Breast epithelium (tissue), 4 donors: ENCODE measurements around the gene WAS. TPM values are rescaled to one million over a fixed set of nuclear protein-coding genes. Genes with fewer than 3 reads are reported as not detected.

Experiments
- DNase-seq, 2 donors: peaks; one replicate each; pipeline ENCODE4 v3.0.0-alpha.2; 2019; ENCODE audit warnings: low spot score in 2 of 2
- H3K27ac ChIP-seq, 2 donors: fragments of 200-600 bp; sonication (generic) in 1 of 2; one replicate each; pipeline ENCODE4 v1.5.1; 2016 to 2019; ENCODE audit warnings: mild to moderate bottlenecking in 1 of 2
- H3K27me3 ChIP-seq, 2 donors: fragments of 200-600 bp; sonication (generic) in 1 of 2; one replicate each; pipeline versions ENCODE4 v1.5.1 to v1.6.0; 2017 to 2019; ENCODE audit warnings: control low read depth in 1 of 2, mild to moderate bottlenecking in 1 of 2
- H3K36me3 ChIP-seq: fragments of 200-600 bp; one replicate; pipeline ENCODE4 v1.5.1; 2019
- H3K4me1 ChIP-seq, 2 donors: fragments of 200-600 bp; sonication (generic); one replicate each; pipeline ENCODE4 v1.5.1; 2016 to 2019; ENCODE audit warnings: control low read depth in 1 of 2
- H3K4me3 ChIP-seq, 3 donors: fragments of 200-600 bp; sonication (generic); 1 replicate in 2 of 3; 2 replicates in 1 of 3; pipeline ENCODE4 v1.5.1; 2016 to 2019; ENCODE audit warnings: mild to moderate bottlenecking in 3 of 3, moderate library complexity in 2 of 3
- H3K9me3 ChIP-seq, 2 donors: fragments of 200-600 bp; sonication (generic) in 1 of 2; one replicate each; pipeline ENCODE4 v1.5.1; 2016 to 2019; ENCODE audit warnings: control low read depth in 1 of 2
- POLR2A ChIP-seq: fragments of 450-650 bp; IDR thresholded peaks from one replicate; pipeline ENCODE4 v1.6.1; 2016; ENCODE audit warnings: antibody characterized with exemption, mild to moderate bottlenecking, moderate library complexity
- POLR2AphosphoS5 ChIP-seq, 3 donors: sonication (generic); formaldehyde crosslinking; IDR thresholded peaks; one replicate each; pipeline ENCODE4 v1.6.1; 2017; ENCODE audit warnings: antibody characterized with exemption in 3 of 3
- intact Hi-C: fragments of 100-400 bp; cut with DNase I; formaldehyde crosslinking; loops from one replicate; pipeline ENCODE4 v1.15.1; 2023; ENCODE audit warnings: low total_unique reads
- total RNA-seq, 3 donors: library from RNA; depleted of rRNA; stranded (reverse); fragments of >200 nt; gene quantifications; one replicate each; pipeline ENCODE4 v1.1.0, GENCODE V29; 2016
- TF ChIP-seq, protein P1 (sequence below), 3 donors: fragments of 450-650 bp; IDR thresholded peaks; one replicate each; pipeline ENCODE4 v1.5.1; 2016 to 2017; ENCODE audit warnings: antibody characterized with exemption in 3 of 3, mild to moderate bottlenecking in 3 of 3, moderate library complexity in 3 of 3

WAS gene
- total RNA-seq, 3 donors from 2014 or later = 2.3 to 12.5 (median 6.0) TPM

DNA sequence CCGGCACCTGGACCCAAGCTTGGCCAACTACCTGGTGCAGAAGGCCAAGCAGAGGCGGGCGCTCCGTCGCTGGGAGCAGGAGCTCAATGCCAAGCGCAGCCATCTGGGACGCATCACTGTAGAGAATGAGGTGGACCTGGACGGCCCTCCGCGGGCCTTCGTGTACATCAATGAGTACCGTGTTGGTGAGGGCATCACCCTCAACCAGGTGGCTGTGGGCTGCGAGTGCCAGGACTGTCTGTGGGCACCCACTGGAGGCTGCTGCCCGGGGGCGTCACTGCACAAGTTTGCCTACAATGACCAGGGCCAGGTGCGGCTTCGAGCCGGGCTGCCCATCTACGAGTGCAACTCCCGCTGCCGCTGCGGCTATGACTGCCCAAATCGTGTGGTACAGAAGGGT is 16.6 kb downstream of the WAS start:
- TF ChIP-seq POLR2AphosphoS5 (IDR thresholded peaks at IDR 0.05) (no peak), POLR2A (no peak)
- TF ChIP-seq, protein P1, sequence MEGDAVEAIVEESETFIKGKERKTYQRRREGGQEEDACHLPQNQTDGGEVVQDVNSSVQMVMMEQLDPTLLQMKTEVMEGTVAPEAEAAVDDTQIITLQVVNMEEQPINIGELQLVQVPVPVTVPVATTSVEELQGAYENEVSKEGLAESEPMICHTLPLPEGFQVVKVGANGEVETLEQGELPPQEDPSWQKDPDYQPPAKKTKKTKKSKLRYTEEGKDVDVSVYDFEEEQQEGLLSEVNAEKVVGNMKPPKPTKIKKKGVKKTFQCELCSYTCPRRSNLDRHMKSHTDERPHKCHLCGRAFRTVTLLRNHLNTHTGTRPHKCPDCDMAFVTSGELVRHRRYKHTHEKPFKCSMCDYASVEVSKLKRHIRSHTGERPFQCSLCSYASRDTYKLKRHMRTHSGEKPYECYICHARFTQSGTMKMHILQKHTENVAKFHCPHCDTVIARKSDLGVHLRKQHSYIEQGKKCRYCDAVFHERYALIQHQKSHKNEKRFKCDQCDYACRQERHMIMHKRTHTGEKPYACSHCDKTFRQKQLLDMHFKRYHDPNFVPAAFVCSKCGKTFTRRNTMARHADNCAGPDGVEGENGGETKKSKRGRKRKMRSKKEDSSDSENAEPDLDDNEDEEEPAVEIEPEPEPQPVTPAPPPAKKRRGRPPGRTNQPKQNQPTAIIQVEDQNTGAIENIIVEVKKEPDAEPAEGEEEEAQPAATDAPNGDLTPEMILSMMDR (IDR thresholded peaks at IDR 0.05) = no peak
- intact Hi-C loops = no loop called here
- no peaks in the 10 kb centered on the region for H3K9me3 ChIP-seq
- DNase-seq = no peak
- H3K27me3 ChIP-seq = peaks cover 0 to 26% of the 10 kb centered on the region in 2 donors
- no peak overlapping the region for H3K4me3 ChIP-seq
- H3K27ac ChIP-seq = no peak overlapping the region
- no peaks in the 10 kb centered on the region for H3K4me1 ChIP-seq
- H3K36me3 ChIP-seq = no peaks in the 10 kb centered on the region

DNA sequence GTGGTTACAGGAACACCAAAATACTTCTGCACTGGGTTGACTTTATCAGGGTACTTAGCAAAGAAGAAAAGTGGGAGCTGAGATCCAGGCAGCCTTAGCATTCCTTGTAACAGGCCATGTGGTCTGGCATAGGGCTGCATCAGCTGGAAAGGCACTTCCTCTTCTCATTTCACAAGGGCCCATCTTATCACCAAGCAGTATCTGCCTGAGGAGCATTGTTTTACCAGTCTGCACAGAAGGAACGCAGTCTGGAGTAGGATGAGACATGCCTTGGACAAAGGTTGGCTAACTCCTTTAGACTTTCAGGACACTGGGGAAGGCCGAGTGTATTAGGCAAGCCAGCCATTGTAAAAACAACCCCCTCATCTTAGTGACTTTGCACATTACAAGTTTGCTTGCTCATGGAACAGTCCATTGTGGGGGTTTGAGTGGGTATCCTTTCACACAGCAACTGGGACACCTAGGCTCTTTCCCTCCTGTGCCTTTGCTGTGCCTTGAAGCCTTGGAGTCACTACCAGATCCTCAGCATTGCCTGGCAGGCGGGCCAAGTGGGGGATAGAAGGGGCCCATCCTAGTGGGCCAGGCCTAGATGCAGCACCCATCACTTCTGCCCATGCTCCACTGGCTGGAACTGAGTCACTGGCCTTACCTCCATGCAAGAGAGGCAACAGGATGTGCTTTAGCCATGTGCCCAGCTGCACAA is 17.5 kb downstream of the WAS start:
- no peaks in the 10 kb centered on the region for H3K36me3 ChIP-seq
- TF ChIP-seq POLR2AphosphoS5 (IDR thresholded peaks at IDR 0.05) (no peak), POLR2A (no peak)
- TF ChIP-seq, protein P1 (IDR thresholded peaks at IDR 0.05) = no peak
- H3K4me1 ChIP-seq = no peaks in the 10 kb centered on the region
- no peak overlapping the region for H3K27ac ChIP-seq
- H3K9me3 ChIP-seq = no peaks in the 10 kb centered on the region
- intact Hi-C loops = no loop called here
- H3K27me3 ChIP-seq = peaks cover 0 to 33% of the 10 kb centered on the region in 2 donors
- H3K4me3 ChIP-seq = no peak overlapping the region
- no peak for DNase-seq

DNA sequence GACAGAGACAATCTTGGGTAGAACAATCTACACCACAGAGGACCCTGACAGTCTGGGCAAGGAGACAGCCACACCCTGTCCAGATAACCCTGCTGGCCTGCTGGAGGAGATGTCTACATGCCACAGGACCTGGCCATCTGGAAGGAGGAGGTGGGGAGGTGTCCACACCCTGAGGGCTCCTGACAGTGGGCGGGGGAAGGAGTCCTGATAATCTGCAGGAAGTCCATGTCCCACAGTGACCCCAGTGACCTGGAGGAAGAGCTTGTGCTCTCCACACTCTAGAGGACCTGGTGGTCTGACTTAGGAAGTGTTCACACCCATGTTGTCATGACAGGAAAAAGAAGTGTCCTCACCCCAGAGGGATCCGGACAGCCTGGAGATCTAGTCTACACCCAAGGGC is 18.4 kb downstream of the WAS start:
- no peak overlapping the region for H3K27ac ChIP-seq
- H3K4me3 ChIP-seq = no peak overlapping the region
- no peak for DNase-seq
- H3K4me1 ChIP-seq = no peaks in the 10 kb centered on the region
- H3K9me3 ChIP-seq = no peaks in the 10 kb centered on the region
- no peak for TF ChIP-seq POLR2AphosphoS5 (IDR thresholded peaks at IDR 0.05)
- TF ChIP-seq, protein P1 (IDR thresholded peaks at IDR 0.05) = no peak
- TF ChIP-seq POLR2A = no peak
- intact Hi-C loops = no loop called here
- H3K27me3 ChIP-seq = peaks cover 0 to 40% of the 10 kb centered on the region in 2 donors
- H3K36me3 ChIP-seq = no peaks in the 10 kb centered on the region

DNA sequence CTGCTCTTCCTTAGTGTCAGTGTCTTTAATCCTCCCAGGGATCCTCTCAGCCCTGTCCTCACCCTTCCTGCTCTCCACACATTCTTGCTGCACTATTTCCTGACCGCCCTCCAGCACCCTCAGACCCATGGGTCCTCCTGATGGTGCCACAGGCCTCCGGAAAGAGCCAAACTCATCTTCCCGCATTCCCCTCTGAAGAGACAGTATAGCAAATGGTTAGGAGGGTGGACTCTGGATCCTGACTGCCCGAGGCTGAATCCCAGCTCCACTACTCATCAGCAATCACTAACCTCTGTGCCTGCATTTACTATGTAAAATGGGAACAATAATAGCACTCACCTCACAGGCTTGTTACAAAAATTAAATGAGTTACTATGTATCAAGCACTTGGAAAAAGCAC is 19.1 kb downstream of the WAS start:
- Histone ChIP-seq H3K27me3 (peaks cover 0 to 46% of the 10 kb centered on the region in 2 donors), H3K4me1 (no peaks in the 10 kb centered on the region), H3K4me3 (no peak overlapping the region), H3K9me3 (no peaks in the 10 kb centered on the region), H3K36me3 (no peaks in the 10 kb centered on the region), H3K27ac (no peak overlapping the region)
- intact Hi-C loops = no loop called here
- no peak for DNase-seq
- TF ChIP-seq, protein P1 (IDR thresholded peaks at IDR 0.05) = no peak
- TF ChIP-seq POLR2AphosphoS5 (IDR thresholded peaks at IDR 0.05) = no peak
- TF ChIP-seq POLR2A = no peak

DNA sequence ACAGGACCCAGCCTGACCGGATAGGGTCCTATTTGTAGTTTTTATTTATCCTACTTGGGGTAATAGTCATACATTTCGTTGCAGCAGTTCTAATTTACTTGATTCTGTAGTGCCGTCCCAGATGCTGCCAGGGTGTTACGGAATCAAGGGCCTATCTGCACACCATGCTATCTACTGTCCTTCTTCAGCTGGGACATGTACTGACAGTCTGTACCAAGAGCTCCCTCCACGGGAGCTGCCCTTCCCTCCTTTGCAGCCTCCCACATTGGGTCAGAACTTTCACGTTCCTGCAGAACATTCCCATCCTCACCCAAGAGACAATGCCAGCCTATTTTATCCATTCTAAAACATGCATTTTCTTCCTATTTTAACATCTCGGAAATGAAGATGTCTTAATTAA is 19.6 kb downstream of the WAS start:
- no peak overlapping the region for H3K27ac ChIP-seq
- TF ChIP-seq, protein P1 (IDR thresholded peaks at IDR 0.05) = no peak
- no peak for TF ChIP-seq POLR2AphosphoS5 (IDR thresholded peaks at IDR 0.05)
- H3K36me3 ChIP-seq = no peaks in the 10 kb centered on the region
- intact Hi-C loops = no loop called here
- DNase-seq = no peak
- peaks cover 0 to 51% of the 10 kb centered on the region in 2 donors for H3K27me3 ChIP-seq
- H3K4me1 ChIP-seq = no peaks in the 10 kb centered on the region
- no peak overlapping the region for H3K4me3 ChIP-seq
- H3K9me3 ChIP-seq = no peaks in the 10 kb centered on the region
